Osteoblast (primary cell): ENCODE data around the gene SHROOM4. TPM values are rescaled to one million over a fixed set of nuclear protein-coding genes. Genes with fewer than 3 reads are reported as not detected.

ENCODE experiments used
- DNase-seq: peaks from one replicate; pipeline ENCODE4 v3.0.0; 2011; ENCODE audit warnings: low spot score, mixed read lengths; ENCODE audit not compliant: insufficient read length; ENCODE audit errors: missing footprints
- H2AFZ ChIP-seq: 2 replicates; pipeline ENCODE4 v1.6.0; 2011; ENCODE audit warnings: mild to moderate bottlenecking, low read length
- H3K27ac ChIP-seq: 2 replicates; pipeline ENCODE4 v1.5.1; 2011; ENCODE audit warnings: mild to moderate bottlenecking, low read depth, low read length, moderate library complexity
- H3K27me3 ChIP-seq: 2 replicates; pipeline ENCODE4 v1.6.0; 2012; ENCODE audit warnings: mild to moderate bottlenecking, control low read depth, inconsistent platforms, low read length, moderate library complexity; ENCODE audit not compliant: insufficient read depth
- H3K36me3 ChIP-seq: 2 replicates; pipeline ENCODE4 v1.5.1; 2011; ENCODE audit warnings: mild to moderate bottlenecking, low read length, control low read depth, moderate library complexity; ENCODE audit not compliant: insufficient read depth
- H3K4me1 ChIP-seq: 2 replicates; pipeline ENCODE4 v1.5.1; 2011; ENCODE audit warnings: mild to moderate bottlenecking, low read length, control low read depth, moderate library complexity; ENCODE audit not compliant: insufficient read depth
- H3K4me2 ChIP-seq: 2 replicates; pipeline ENCODE4 v1.6.0; 2011; ENCODE audit warnings: mild to moderate bottlenecking, low read length; ENCODE audit not compliant: insufficient read depth
- H3K4me3 ChIP-seq: fragments of 200-600 bp; sonication (generic); 3 replicates; pipeline ENCODE4 v1.5.1; 2012; ENCODE audit warnings: mild to moderate bottlenecking, low read length, inconsistent platforms; ENCODE audit not compliant: insufficient read depth
- H3K79me2 ChIP-seq: 2 replicates; pipeline ENCODE4 v1.6.0; 2012; ENCODE audit warnings: mild to moderate bottlenecking, low read length, control low read depth, inconsistent platforms; ENCODE audit not compliant: insufficient read depth
- H3K9me3 ChIP-seq: 2 replicates; pipeline ENCODE4 v1.5.1; 2011; ENCODE audit warnings: low read depth, low read length, control low read depth
- H4K20me1 ChIP-seq: 2 replicates; pipeline ENCODE4 v1.6.0; 2012; ENCODE audit warnings: mild to moderate bottlenecking, low read length, control low read depth; ENCODE audit not compliant: insufficient read depth
- total RNA-seq: library from RNA; depleted of rRNA; stranded (reverse); fragments of >200 nt; gene quantifications from 2 replicates; pipeline ENCODE4 v1.2.3, GENCODE V29; 2012
- TF ChIP-seq, protein P1 (sequence below): IDR thresholded peaks from 2 replicates; pipeline ENCODE4 v1.5.1; 2011; ENCODE audit warnings: mild to moderate bottlenecking, low read depth, low read length, moderate library complexity; ENCODE audit errors: extremely low read depth

SHROOM4 gene
- total RNA-seq, 1 donor, result 2.2 TPM

DNA sequence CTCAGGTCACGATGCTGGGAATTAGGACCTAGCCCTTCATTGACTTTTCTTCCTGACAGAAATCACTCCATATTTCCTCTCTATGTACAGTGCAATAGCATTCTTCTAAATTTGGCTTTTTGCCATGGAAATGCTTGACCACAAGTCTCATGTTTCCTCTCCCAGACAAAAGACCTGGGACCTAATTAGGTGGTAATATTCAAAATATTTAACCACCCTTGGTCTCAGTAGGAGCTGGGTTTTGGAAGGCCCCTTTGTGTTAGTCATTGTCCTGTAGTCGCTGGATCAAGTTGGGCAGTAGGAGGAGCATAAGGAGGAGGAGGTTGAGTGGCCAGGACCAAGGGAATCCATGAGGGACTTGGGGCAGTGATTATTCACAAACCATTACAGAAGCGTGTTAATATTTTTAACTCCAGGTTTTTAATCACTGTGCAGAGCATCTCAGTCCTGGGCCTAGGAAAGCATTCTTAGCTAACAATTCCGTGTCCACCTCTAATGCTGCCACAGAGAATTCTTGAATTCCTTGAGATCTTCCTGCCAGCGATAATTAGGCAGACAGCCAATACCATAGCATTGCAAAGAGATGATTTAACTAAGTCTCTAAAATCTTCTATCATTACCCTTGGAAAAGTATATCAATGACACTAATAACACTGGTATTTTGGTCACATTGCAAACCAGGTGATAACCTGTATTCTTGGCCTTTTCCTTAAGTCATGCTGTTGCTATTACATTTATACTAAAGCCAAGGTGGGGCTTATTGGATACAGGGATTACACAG is 25.0 kb upstream of the SHROOM4 start:
- Histone ChIP-seq H4K20me1 (no peaks in the 10 kb centered on the region), H3K4me1 (no peaks in the 10 kb centered on the region), H3K4me3 (no peak overlapping the region), H3K4me2 (no peak overlapping the region), H3K79me2 (no peaks in the 10 kb centered on the region), H3K9me3 (no peaks in the 10 kb centered on the region), H2AFZ (no peak overlapping the region), H3K27ac (no peak overlapping the region), H3K36me3 (no peaks in the 10 kb centered on the region), H3K27me3 (no peaks in the 10 kb centered on the region)
- DNase-seq, result no peak
- TF ChIP-seq, protein P1, sequence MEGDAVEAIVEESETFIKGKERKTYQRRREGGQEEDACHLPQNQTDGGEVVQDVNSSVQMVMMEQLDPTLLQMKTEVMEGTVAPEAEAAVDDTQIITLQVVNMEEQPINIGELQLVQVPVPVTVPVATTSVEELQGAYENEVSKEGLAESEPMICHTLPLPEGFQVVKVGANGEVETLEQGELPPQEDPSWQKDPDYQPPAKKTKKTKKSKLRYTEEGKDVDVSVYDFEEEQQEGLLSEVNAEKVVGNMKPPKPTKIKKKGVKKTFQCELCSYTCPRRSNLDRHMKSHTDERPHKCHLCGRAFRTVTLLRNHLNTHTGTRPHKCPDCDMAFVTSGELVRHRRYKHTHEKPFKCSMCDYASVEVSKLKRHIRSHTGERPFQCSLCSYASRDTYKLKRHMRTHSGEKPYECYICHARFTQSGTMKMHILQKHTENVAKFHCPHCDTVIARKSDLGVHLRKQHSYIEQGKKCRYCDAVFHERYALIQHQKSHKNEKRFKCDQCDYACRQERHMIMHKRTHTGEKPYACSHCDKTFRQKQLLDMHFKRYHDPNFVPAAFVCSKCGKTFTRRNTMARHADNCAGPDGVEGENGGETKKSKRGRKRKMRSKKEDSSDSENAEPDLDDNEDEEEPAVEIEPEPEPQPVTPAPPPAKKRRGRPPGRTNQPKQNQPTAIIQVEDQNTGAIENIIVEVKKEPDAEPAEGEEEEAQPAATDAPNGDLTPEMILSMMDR, result no peak

DNA sequence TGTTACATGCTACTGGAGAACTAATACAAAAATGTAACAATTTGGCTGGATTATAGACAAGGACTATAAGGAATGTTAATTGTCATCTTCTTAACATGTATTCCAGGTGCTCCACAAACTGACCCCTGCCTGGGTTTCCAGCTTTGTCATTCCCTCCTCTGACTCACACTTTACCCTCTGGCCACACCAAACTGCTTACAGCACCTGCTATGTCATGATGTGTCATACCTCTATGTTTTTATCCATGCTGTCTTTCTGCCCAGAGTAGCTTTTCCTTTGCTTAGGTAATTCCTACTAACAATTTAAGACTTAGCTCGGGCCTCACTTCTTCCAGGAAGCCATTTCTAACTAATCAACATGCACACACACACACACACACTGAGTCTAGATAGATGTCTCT is 14.0 kb upstream of the SHROOM4 start:
- Histone ChIP-seq H3K27ac (no peak overlapping the region), H3K4me2 (no peak overlapping the region), H3K4me1 (no peaks in the 10 kb centered on the region), H3K36me3 (no peaks in the 10 kb centered on the region), H3K79me2 (no peaks in the 10 kb centered on the region), H2AFZ (no peak overlapping the region), H3K27me3 (peaks cover 12% of the 10 kb centered on the region), H3K4me3 (no peak overlapping the region), H3K9me3 (no peaks in the 10 kb centered on the region), H4K20me1 (no peaks in the 10 kb centered on the region)
- DNase-seq, result no peak
- TF ChIP-seq, protein P1, result no peak

DNA sequence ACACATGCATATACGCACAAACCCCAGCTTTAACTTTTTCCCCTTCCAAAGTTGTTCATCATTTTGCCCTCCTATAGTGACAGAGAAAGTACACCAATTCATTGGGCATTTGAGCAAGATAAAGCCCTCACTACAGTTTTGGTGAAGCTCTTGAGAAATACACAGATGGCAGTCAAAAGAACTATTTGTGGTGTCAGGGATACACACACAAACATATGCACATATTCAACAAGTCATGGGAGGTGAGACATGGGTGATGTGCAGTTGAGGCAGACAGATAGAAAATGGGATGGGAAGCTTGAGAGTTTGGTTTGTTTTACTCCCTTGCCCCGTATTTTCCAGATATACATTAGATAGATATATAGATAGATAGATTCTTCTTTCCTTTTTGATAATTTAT is 11.8 kb upstream of the SHROOM4 start:
- no peak overlapping the region for H2AFZ ChIP-seq
- H3K9me3 ChIP-seq, result no peaks in the 10 kb centered on the region
- no peaks in the 10 kb centered on the region for H3K4me1 ChIP-seq
- H3K4me2 ChIP-seq, result no peak overlapping the region
- H3K79me2 ChIP-seq, result no peaks in the 10 kb centered on the region
- DNase-seq, result no peak
- H3K36me3 ChIP-seq, result no peaks in the 10 kb centered on the region
- TF ChIP-seq, protein P1, result no peak
- no peaks in the 10 kb centered on the region for H4K20me1 ChIP-seq
- peaks cover 12% of the 10 kb centered on the region for H3K27me3 ChIP-seq
- no peak overlapping the region for H3K27ac ChIP-seq
- H3K4me3 ChIP-seq, result no peak overlapping the region

DNA sequence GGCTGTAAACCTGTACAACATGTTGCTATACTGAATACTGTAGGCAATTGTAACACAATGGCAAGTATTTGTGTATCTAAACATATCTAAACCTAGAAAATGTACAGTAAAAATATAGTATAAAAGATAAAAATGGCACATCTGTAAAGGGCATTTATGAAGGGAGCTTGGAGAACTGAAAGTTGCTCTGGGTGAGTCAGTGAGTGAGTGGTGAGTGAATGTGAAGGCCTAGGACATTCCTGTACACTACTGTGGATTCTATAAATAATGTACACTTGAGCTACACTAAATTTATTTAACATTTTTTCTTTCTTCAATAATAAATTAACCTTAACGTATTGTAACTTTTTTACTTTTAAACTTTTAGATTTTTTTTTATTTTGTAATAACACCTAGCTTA is 5.0 kb upstream of the SHROOM4 start:
- Histone ChIP-seq H3K27me3 (peaks cover 6% of the 10 kb centered on the region), H4K20me1 (no peaks in the 10 kb centered on the region), H3K36me3 (no peaks in the 10 kb centered on the region), H3K4me1 (no peaks in the 10 kb centered on the region), H3K79me2 (no peaks in the 10 kb centered on the region), H3K4me2 (no peak overlapping the region), H3K27ac (no peak overlapping the region), H2AFZ (no peak overlapping the region), H3K9me3 (no peaks in the 10 kb centered on the region), H3K4me3 (no peak overlapping the region)
- no peak for DNase-seq
- TF ChIP-seq, protein P1, result no peak
